Spinal cord (tissue), 10 donors: ENCODE data around the gene COA5. TPM values are rescaled to one million over a fixed set of nuclear protein-coding genes. Genes with fewer than 3 reads are reported as not detected.

ENCODE experiments used
- DNase-seq, 6 donors: peaks; one replicate each; pipeline versions ENCODE4 v3.0.0 to v3.0.0-alpha.2; 2013 to 2015; ENCODE audit warnings: low spot score in 6 of 6, low read depth in 4 of 6
- H3K27ac ChIP-seq: one replicate; pipeline ENCODE4 v1.5.1; 2013; ENCODE audit warnings: low read depth, low read length, control low read depth
- H3K27me3 ChIP-seq: one replicate; pipeline ENCODE4 v1.6.1; 2013; ENCODE audit warnings: low read length; ENCODE audit not compliant: control insufficient read depth, insufficient read depth
- H3K36me3 ChIP-seq: one replicate; pipeline ENCODE4 v1.6.1; 2013; ENCODE audit warnings: low read length; ENCODE audit not compliant: control insufficient read depth, insufficient read depth
- H3K4me1 ChIP-seq: one replicate; pipeline ENCODE4 v1.6.1; 2013; ENCODE audit warnings: low read length; ENCODE audit not compliant: control insufficient read depth, insufficient read depth
- H3K4me3 ChIP-seq: one replicate; pipeline ENCODE4 v1.5.1; 2013; ENCODE audit warnings: low read depth, low read length, control low read depth
- H3K9me3 ChIP-seq: one replicate; pipeline ENCODE4 v1.6.1; 2013; ENCODE audit warnings: low read length; ENCODE audit not compliant: control insufficient read depth, insufficient read depth
- WGBS: methylation state at CpG from one replicate; pipeline ENCODE4 v1.1.5; 2013; ENCODE audit warnings: missing lambda C conversion rate; ENCODE audit not compliant: insufficient coverage; 5-methylcytosine and 5-hydroxymethylcytosine counted together
- polyA plus RNA-seq, 2 donors: library from polyadenylated mRNA; unstranded; fragments of 120-200 nt; gene quantifications; one replicate each; pipeline ENCODE4 v1.2.1, GENCODE V29; 2013; ENCODE audit not compliant: insufficient read length in 2 of 2
- total RNA-seq, 2 donors: library from RNA; depleted of rRNA in 1 of 2; stranded (reverse); fragments of 120-200 nt in 1 of 2; fragments of >200 nt in 1 of 2; gene quantifications; one replicate each; pipeline versions ENCODE4 v1.2.3 to v1.2.4, GENCODE V29; 2013 to 2014
- donor health status: healthy.

The COA5 gene
- total and polyA plus RNA-seq, 4 donors: 61.8 to 90.4 (median 73.0) TPM

- no peak for DNase-seq
- Histone ChIP-seq H3K4me1 (no peaks in the 10 kb centered on the region), H3K27ac (no peak overlapping the region), H3K36me3 (peaks cover 69% of the 10 kb centered on the region), H3K27me3 (no peaks in the 10 kb centered on the region), H3K9me3 (no peaks in the 10 kb centered on the region), H3K4me3 (no peak overlapping the region)
- whole genome bisulfite sequencing: 75% methylated on average over 6 of the region's 10 CpGs
Measured at GRCh38 chr2:98577313-98577712, 31.0 kb downstream of the COA5 start.

DNA sequence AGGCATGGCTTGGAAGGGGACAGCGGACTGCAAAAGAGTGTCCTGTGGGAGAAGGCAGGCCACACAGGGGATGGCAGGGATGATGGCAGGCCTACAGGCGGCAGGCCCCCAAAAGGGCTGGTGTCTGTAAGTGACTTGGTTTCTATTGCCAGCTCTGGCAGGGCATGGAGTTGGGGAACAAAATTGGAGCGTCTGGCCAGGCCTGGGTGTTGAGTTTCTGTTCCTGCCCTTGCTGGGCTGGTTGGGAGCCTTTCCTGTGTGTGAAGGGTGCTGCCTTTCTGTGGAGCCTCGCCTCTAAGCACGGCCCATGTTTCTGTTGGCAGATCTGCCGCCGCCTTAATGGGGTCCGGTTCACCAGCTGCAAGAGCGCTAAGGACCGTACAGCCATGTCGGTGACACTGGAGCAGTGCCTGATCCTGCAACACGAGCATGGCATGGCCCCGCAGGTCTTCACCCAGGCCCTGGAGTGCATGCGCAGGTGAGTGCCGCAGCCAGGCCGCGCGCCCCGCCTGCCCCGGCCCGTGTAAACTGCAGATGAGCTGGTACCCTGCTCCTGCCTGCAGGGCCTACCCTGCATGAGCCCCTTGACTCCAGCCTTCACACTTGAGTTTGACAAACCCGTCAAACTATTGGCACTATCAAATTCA, 31.5 kb downstream of the COA5 start:
- whole genome bisulfite sequencing: 95% methylated on average over 22 of the region's 22 CpGs
- Histone ChIP-seq H3K9me3 (no peaks in the 10 kb centered on the region), H3K27ac (no peak overlapping the region), H3K36me3 (peaks cover 74% of the 10 kb centered on the region), H3K4me1 (no peaks in the 10 kb centered on the region), H3K27me3 (no peaks in the 10 kb centered on the region), H3K4me3 (no peak overlapping the region)
- no peak for DNase-seq

DNA sequence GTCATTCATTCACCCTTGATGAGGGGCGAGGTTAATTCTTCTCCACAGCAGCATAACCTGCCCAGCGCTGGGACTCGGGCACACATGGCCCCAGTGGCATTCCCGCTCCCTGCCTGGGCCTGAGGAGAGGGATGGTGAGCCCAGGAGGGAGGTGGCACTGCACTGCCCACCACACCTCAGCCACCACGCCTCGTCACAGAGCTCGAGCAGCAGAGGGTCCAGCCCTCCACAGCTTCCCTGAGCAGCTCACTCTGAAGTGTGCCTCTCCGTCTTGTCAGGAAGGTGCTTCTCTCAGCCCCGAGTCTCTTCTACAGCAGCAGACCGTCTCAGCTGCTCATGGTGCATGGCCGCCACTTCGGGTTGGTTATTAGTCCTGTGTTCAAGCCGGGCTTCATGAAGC, 34.9 kb downstream of the COA5 start:
- WGBS: 96% methylated on average over 10 of the region's 13 CpGs
- H3K4me3 ChIP-seq: no peak overlapping the region
- H3K27ac ChIP-seq: no peak overlapping the region
- H3K36me3 ChIP-seq: peaks cover 86% of the 10 kb centered on the region
- no peaks in the 10 kb centered on the region for H3K4me1 ChIP-seq
- H3K9me3 ChIP-seq: no peaks in the 10 kb centered on the region
- no peaks in the 10 kb centered on the region for H3K27me3 ChIP-seq
- no peak for DNase-seq

- Histone ChIP-seq H3K4me1 (no peaks in the 10 kb centered on the region), H3K4me3 (no peak overlapping the region), H3K27ac (no peak overlapping the region), H3K27me3 (no peaks in the 10 kb centered on the region), H3K36me3 (peaks cover 87% of the 10 kb centered on the region), H3K9me3 (no peaks in the 10 kb centered on the region)
- no peak for DNase-seq
- 82% methylated on average over 15 of the region's 15 CpGs for WGBS
Measured at GRCh38 chr2:98572676-98573075, 35.6 kb downstream of the COA5 start.

DNA sequence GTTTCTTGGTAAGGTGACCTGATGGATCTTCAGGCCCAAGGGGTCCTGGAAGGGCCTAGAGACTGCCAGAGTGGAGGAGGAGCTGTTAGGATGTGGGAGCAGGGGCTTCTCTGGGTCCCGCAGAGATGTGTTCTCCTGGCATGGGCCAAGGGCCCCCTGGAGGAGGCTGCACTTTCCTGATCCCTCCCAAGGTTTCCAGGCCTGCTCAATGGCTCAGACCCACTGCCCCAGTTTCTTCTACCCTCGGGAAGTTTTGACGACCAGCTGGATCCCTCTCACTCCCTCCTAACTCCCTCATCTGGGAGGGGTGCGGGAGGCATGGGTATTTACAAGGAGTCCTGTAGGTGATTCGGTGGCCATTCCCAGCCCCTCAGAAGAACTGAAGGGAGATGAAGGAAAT, 36.1 kb downstream of the COA5 start:
- DNase-seq: no peak
- no peaks in the 10 kb centered on the region for H3K9me3 ChIP-seq
- no peak overlapping the region for H3K4me3 ChIP-seq
- no peak overlapping the region for H3K27ac ChIP-seq
- no peaks in the 10 kb centered on the region for H3K27me3 ChIP-seq
- H3K36me3 ChIP-seq: peaks cover 88% of the 10 kb centered on the region
- no CpG with 5 or more reads among the region's 5 CpGs for WGBS
- no peaks in the 10 kb centered on the region for H3K4me1 ChIP-seq

DNA sequence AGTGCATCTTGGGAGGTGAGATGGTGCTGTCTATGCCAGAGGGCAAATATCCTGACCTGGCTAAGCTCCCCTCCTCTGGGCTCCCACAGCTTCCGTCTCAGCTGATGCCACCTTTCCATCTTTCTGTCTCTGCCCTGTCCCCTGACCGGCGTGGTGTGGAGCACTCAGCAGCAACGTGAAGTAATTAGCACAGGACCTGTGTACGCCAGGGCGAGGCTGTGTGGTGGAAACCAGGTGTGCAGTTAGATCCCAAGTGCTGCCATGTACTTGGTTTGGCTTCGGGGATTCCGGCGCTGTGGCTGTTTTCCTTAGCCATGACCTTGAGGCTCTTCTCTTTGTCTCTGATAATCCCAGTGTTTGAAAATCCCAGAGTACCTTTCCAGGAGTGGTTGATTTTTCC, 36.5 kb downstream of the COA5 start:
- no peak overlapping the region for H3K27ac ChIP-seq
- no peak for DNase-seq
- no peaks in the 10 kb centered on the region for H3K4me1 ChIP-seq
- H3K36me3 ChIP-seq: peaks cover 88% of the 10 kb centered on the region
- 93% methylated on average over 9 of the region's 9 CpGs for WGBS
- H3K4me3 ChIP-seq: no peak overlapping the region
- H3K27me3 ChIP-seq: no peaks in the 10 kb centered on the region
- no peaks in the 10 kb centered on the region for H3K9me3 ChIP-seq

DNA sequence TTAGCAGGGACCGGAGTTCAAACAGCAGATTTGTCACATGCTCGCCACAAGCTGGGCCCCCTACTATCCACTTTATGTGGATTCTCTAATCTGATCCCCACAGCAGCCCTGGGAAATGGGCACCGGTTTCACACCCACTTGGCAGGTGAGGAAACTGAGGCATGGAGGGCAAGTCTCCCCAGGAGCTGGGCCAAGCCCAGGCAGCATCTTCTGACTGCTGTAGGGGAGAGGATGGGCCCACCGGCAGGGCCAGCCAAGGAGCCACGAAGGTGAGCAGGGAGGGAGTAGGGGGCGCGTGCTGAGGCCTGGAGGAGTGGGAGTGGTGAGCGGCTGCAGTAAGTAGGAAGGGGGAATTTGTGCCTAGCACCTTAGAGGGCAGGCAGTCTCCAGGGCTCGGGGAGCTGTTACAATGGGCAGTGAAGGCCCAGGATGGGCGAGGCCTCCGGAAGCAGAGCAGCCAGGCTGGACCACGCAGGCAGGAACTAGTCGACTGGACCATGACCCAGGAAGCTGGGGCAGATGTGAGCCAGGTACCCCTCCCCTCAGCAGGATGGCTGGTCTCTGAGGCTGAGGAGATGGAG, 37.1 kb downstream of the COA5 start:
- no peaks in the 10 kb centered on the region for H3K9me3 ChIP-seq
- no peaks in the 10 kb centered on the region for H3K4me1 ChIP-seq
- H3K27ac ChIP-seq: no peak overlapping the region
- H3K27me3 ChIP-seq: no peaks in the 10 kb centered on the region
- DNase-seq: no peak
- peaks cover 88% of the 10 kb centered on the region for H3K36me3 ChIP-seq
- WGBS: 94% methylated on average over 12 of the region's 13 CpGs
- H3K4me3 ChIP-seq: no peak overlapping the region

- Histone ChIP-seq H3K9me3 (no peaks in the 10 kb centered on the region), H3K4me1 (no peaks in the 10 kb centered on the region), H3K4me3 (no peak overlapping the region), H3K27ac (no peak overlapping the region), H3K36me3 (peaks cover 94% of the 10 kb centered on the region), H3K27me3 (no peaks in the 10 kb centered on the region)
- no peak for DNase-seq
- 96% methylated on average over 5 of the region's 5 CpGs for WGBS
Measured at GRCh38 chr2:98570356-98570755, 38.0 kb downstream of the COA5 start.

- 95% methylated on average over 13 of the region's 13 CpGs for WGBS
Measured at GRCh38 chr2:98569915-98570314, 38.4 kb downstream of the COA5 start.

GRCh38 chr2:98569197-98569793, 39.0 kb downstream of the COA5 start:
- Histone ChIP-seq H3K4me1 (no peaks in the 10 kb centered on the region), H3K9me3 (no peaks in the 10 kb centered on the region), H3K36me3 (peaks cover 98% of the 10 kb centered on the region), H3K27ac (no peak overlapping the region), H3K27me3 (no peaks in the 10 kb centered on the region), H3K4me3 (no peak overlapping the region)
- WGBS: 67% methylated on average over 18 of the region's 19 CpGs
- peak in 2 of 6 donors; percentile 8 to 10 for DNase-seq

More at GRCh38 chr2:98569915-98570314, 38.4 kb downstream of the COA5 start:
- Histone ChIP-seq H3K27me3 (no peaks in the 10 kb centered on the region), H3K27ac (no peak overlapping the region), H3K36me3 (peaks cover 94% of the 10 kb centered on the region), H3K9me3 (no peaks in the 10 kb centered on the region), H3K4me3 (no peak overlapping the region), H3K4me1 (no peaks in the 10 kb centered on the region)
- DNase-seq: no peak
